Thoracic aorta (tissue), 2 donors: ENCODE measurements around the gene ATXN7. TPM values are rescaled to one million over a fixed set of nuclear protein-coding genes. Genes with fewer than 3 reads are reported as not detected.

ENCODE experiments used
- ATAC-seq: fragments of 150-250 bp; one replicate; pipeline ENCODE4 v1.8.0; 2017; ENCODE audit warnings: low read depth; ENCODE audit not compliant: insufficient number of reproducible peaks, low FRiP score
- DNase-seq: peaks from one replicate; pipeline ENCODE4 v3.0.0-alpha.2; 2020; ENCODE audit warnings: low spot score
- H3K27ac ChIP-seq, 2 donors: fragments of 200-600 bp; sonication (generic); 1 replicate in 1 of 2; 2 replicates in 1 of 2; pipeline ENCODE4 v1.5.1; 2016; ENCODE audit warnings: mild to moderate bottlenecking in 2 of 2, moderate library complexity in 2 of 2
- H3K27me3 ChIP-seq: fragments of 200-600 bp; sonication (generic); replicated peaks from 2 replicates; pipeline ENCODE4 v1.6.0; 2016; ENCODE audit warnings: mild to moderate bottlenecking; ENCODE audit not compliant: insufficient read depth
- H3K36me3 ChIP-seq: fragments of 200-600 bp; sonication (generic); one replicate; pipeline ENCODE4 v1.5.1; 2016
- H3K4me1 ChIP-seq, 2 donors: fragments of 200-600 bp; sonication (generic); 1 replicate in 1 of 2; 2 replicates in 1 of 2; pipeline versions ENCODE4 v1.5.1 to v1.6.0; 2016; ENCODE audit warnings: low read depth in 2 of 2, mild to moderate bottlenecking in 1 of 2; ENCODE audit not compliant: control insufficient read depth in 1 of 2
- H3K4me3 ChIP-seq: fragments of 200-600 bp; sonication (generic); 2 replicates; pipeline ENCODE4 v1.5.1; 2016; ENCODE audit warnings: mild to moderate bottlenecking
- H3K9me3 ChIP-seq: fragments of 200-600 bp; sonication (generic); 2 replicates; pipeline ENCODE4 v1.5.1; 2016
- CTCF ChIP-seq: fragments of 200-600 bp; sonication (generic); IDR thresholded peaks from one replicate; pipeline ENCODE4 v1.5.1; 2019; ENCODE audit warnings: antibody characterized with exemption
- total RNA-seq, 2 donors: library from RNA; depleted of rRNA; stranded (reverse); fragments of >200 nt; gene quantifications; one replicate each; pipeline versions ENCODE4 v1.1.0 to v1.2.3, GENCODE V29; 2016

Gene ATXN7
- total RNA-seq, 2 donors from 2014 or later, result 32.5 to 38.4 TPM

- no peaks in the 10 kb centered on the region for H3K27me3 ChIP-seq
- H3K27ac ChIP-seq, result no peak overlapping the region
- no peak overlapping the region for H3K4me3 ChIP-seq
- no peak for TF ChIP-seq CTCF
- ATAC-seq, result no peak
- DNase-seq, result no peak
- H3K9me3 ChIP-seq, result no peaks in the 10 kb centered on the region
- no peaks in the 10 kb centered on the region for H3K36me3 ChIP-seq
- peaks cover 0 to 6% of the 10 kb centered on the region in 2 donors for H3K4me1 ChIP-seq
These were observed 165.6 kb downstream of the ATXN7 start for GRCh38 chr3:64029287-64029686.

GRCh38 chr3:64030741-64031140, 167.1 kb downstream of the ATXN7 start:
- ATAC-seq (peak; percentile 67), DNase-seq (no peak)
- no peaks in the 10 kb centered on the region for H3K27me3 ChIP-seq
- H3K9me3 ChIP-seq, result no peaks in the 10 kb centered on the region
- H3K36me3 ChIP-seq, result no peaks in the 10 kb centered on the region
- no peak overlapping the region for H3K27ac ChIP-seq
- peak overlapping the region; percentile 61 for H3K4me3 ChIP-seq
- peak; percentile 86 for TF ChIP-seq CTCF
- peaks cover 0 to 6% of the 10 kb centered on the region in 2 donors for H3K4me1 ChIP-seq

- TF ChIP-seq CTCF, result no peak
- DNase-seq, result no peak
- Histone ChIP-seq H3K27me3 (no peaks in the 10 kb centered on the region), H3K36me3 (no peaks in the 10 kb centered on the region), H3K27ac (no peak overlapping the region), H3K9me3 (no peaks in the 10 kb centered on the region), H3K4me3 (no peak overlapping the region), H3K4me1 (peaks cover 0 to 6% of the 10 kb centered on the region in 2 donors)
- no peak for ATAC-seq
These were observed 168.2 kb downstream of the ATXN7 start for GRCh38 chr3:64031540-64032508.

GRCh38 chr3:64033069-64033468, 169.4 kb downstream of the ATXN7 start:
- no peak overlapping the region for H3K27ac ChIP-seq
- H3K36me3 ChIP-seq, result no peaks in the 10 kb centered on the region
- ATAC-seq (no peak), DNase-seq (no peak)
- no peak for TF ChIP-seq CTCF
- peaks cover 0 to 6% of the 10 kb centered on the region in 2 donors for H3K4me1 ChIP-seq
- no peaks in the 10 kb centered on the region for H3K9me3 ChIP-seq
- no peak overlapping the region for H3K4me3 ChIP-seq
- no peaks in the 10 kb centered on the region for H3K27me3 ChIP-seq

- Histone ChIP-seq H3K4me1 (no peaks in the 10 kb centered on the region), H3K9me3 (no peaks in the 10 kb centered on the region), H3K4me3 (no peak overlapping the region), H3K27ac (no peak overlapping the region), H3K36me3 (no peaks in the 10 kb centered on the region), H3K27me3 (no peaks in the 10 kb centered on the region)
- TF ChIP-seq CTCF, result no peak
- DNase-seq (no peak), ATAC-seq (no peak)
These were observed 173.4 kb downstream of the ATXN7 start for GRCh38 chr3:64037084-64037483.
